Neural progenitor cell (in vitro differentiated cells): Measurements from ENCODE around the gene MTTP.

Experiments
- EZH2phosphoT487 ChIP-seq: fragments of 200-600 bp; sonication (generic); IDR thresholded peaks from 2 replicates; pipeline ENCODE4 v1.6.1; 2017; ENCODE audit warnings: antibody characterized with exemption
- TF ChIP-seq, protein P1 (sequence below): fragments of 200-600 bp; sonication (generic); IDR thresholded peaks from 2 replicates; pipeline ENCODE4 v1.5.1; 2017; ENCODE audit warnings: antibody characterized with exemption, mild to moderate bottlenecking

GRCh38 chr4:99637174-99637573, 62.5 kb downstream of the MTTP start:
- no peak for TF ChIP-seq EZH2phosphoT487
- TF ChIP-seq, protein P1, sequence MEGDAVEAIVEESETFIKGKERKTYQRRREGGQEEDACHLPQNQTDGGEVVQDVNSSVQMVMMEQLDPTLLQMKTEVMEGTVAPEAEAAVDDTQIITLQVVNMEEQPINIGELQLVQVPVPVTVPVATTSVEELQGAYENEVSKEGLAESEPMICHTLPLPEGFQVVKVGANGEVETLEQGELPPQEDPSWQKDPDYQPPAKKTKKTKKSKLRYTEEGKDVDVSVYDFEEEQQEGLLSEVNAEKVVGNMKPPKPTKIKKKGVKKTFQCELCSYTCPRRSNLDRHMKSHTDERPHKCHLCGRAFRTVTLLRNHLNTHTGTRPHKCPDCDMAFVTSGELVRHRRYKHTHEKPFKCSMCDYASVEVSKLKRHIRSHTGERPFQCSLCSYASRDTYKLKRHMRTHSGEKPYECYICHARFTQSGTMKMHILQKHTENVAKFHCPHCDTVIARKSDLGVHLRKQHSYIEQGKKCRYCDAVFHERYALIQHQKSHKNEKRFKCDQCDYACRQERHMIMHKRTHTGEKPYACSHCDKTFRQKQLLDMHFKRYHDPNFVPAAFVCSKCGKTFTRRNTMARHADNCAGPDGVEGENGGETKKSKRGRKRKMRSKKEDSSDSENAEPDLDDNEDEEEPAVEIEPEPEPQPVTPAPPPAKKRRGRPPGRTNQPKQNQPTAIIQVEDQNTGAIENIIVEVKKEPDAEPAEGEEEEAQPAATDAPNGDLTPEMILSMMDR: no peak
